ENCODE results near the gene SMARCAL1.
"Not testable (repeated sequence)": the region's sequence is repeated elsewhere in the genome, so short reads cannot be mapped to it uniquely, and the experiment has no call there.

The SMARCAL1 gene

GRCh38 chr2:216502381-216503158 is 90.3 kb downstream of the SMARCAL1 start:
- no peak for TF ChIP-seq ZNF274 (IDR thresholded peaks at IDR 0.05; ENCODE audit: low read depth, low read length)
- no peak overlapping the region for H3K4me3 ChIP-seq (ENCODE audit: low read length)

GRCh38 chr2:216503159-216503629 is 90.9 kb downstream of the SMARCAL1 start:
- no peak for TF ChIP-seq ZNF274 (IDR thresholded peaks at IDR 0.05; ENCODE audit: low read depth, low read length)
- no peak overlapping the region for H3K4me3 ChIP-seq (ENCODE audit: low read length)

- H3K4me3 ChIP-seq (ENCODE audit: low read length): no peak overlapping the region
- no peak for TF ChIP-seq ZNF274 (IDR thresholded peaks at IDR 0.05; ENCODE audit: low read depth, low read length)
Observed at GRCh38 chr2:216503697-216504375, 91.6 kb downstream of the SMARCAL1 start.

- no peak overlapping the region for H3K4me3 ChIP-seq (ENCODE audit: low read length)
- no peak for TF ChIP-seq ZNF274 (IDR thresholded peaks at IDR 0.05; ENCODE audit: low read depth, low read length)
Observed at GRCh38 chr2:216504376-216504762, 92.1 kb downstream of the SMARCAL1 start.

- TF ChIP-seq ZNF274 (IDR thresholded peaks at IDR 0.05; ENCODE audit: low read depth, low read length): no peak
- H3K4me3 ChIP-seq (ENCODE audit: low read length): no peak overlapping the region
Observed at GRCh38 chr2:216505133-216506106, 93.1 kb downstream of the SMARCAL1 start.

GRCh38 chr2:216507220-216508160 is 95.2 kb downstream of the SMARCAL1 start:
- TF ChIP-seq ZNF274 (IDR thresholded peaks at IDR 0.05; ENCODE audit: low read depth, low read length): no peak
- no peak overlapping the region for H3K4me3 ChIP-seq (ENCODE audit: low read length)

GRCh38 chr2:216508229-216508628 is 95.9 kb downstream of the SMARCAL1 start:
- H3K4me3 ChIP-seq (ENCODE audit: low read length): no peak overlapping the region
- TF ChIP-seq ZNF274 (IDR thresholded peaks at IDR 0.05; ENCODE audit: low read depth, low read length): no peak

- no peak for TF ChIP-seq ZNF274 (IDR thresholded peaks at IDR 0.05; ENCODE audit: low read depth, low read length)
- no peak overlapping the region for H3K4me3 ChIP-seq (ENCODE audit: low read length)
Observed at GRCh38 chr2:216516730-216517350, 104.6 kb downstream of the SMARCAL1 start.

- TF ChIP-seq ZNF274 (IDR thresholded peaks at IDR 0.05; ENCODE audit: low read depth, low read length): no peak
- H3K4me3 ChIP-seq (ENCODE audit: low read length): no peak overlapping the region
Observed at GRCh38 chr2:216517447-216518225, 105.4 kb downstream of the SMARCAL1 start.

GRCh38 chr2:216518566-216519119 is 106.4 kb downstream of the SMARCAL1 start:
- not testable (repeated sequence) for H3K4me3 ChIP-seq (ENCODE audit: low read length)

- TF ChIP-seq ZNF274 (IDR thresholded peaks at IDR 0.05; ENCODE audit: low read depth, low read length): no peak
- H3K4me3 ChIP-seq (ENCODE audit: low read length): no peak overlapping the region
Observed at GRCh38 chr2:216519154-216519762, 107.0 kb downstream of the SMARCAL1 start.
